Measurements from ENCODE around the gene HAVCR1. TPM values are rescaled to one million over a fixed set of nuclear protein-coding genes. Genes with fewer than 3 reads are reported as not detected.

HAVCR1 gene
- total RNA-seq (2022) (0.42 TPM in 1 of 2 replicates, not detected in the other), Bru-seq, nascent RNA (percentile 9 among the genes with signal in this experiment), BruChase-seq, experiment 1, labeled RNA remaining after a 6-hour chase (percentile 35 among the genes with signal in this experiment), BruChase-seq, experiment 2, labeled RNA remaining after a 2-hour chase (percentile 9 among the genes with signal in this experiment)
- long read RNA-seq, result 0 reads

GRCh38 chr5:157059093-157059539, at the start of gene HAVCR1:
Gene HAVCR1 (minus strand): TSS chr5:157059116. CDS start chr5:157057943, 1,173 bp downstream.
- no peak within 1 kb of the TSS for H3K4me3 Mint-ChIP-seq (ENCODE audit: unreplicated experiment)
- peak within 1 kb of the TSS; percentile 59 for H3K27ac Mint-ChIP-seq (ENCODE audit: low read depth, unreplicated experiment)
- DNase-seq (ENCODE audit: unreplicated experiment), result no peak
- BruUV-seq (replicated peaks), result no TSS peak
- peaks cover 20% of the 10 kb centered on the region for H3K4me1 Mint-ChIP-seq (ENCODE audit: insufficient read depth, unreplicated experiment)
- POLR2A ChIA-PET, result interaction anchor here (0.6 to 1.5 kb wide), 2 partner anchors 33 to 84 kb away, joined by 3 read pairs; partner anchors contain the start of gene MED7
- H3K36me3 Mint-ChIP-seq (ENCODE audit: insufficient read depth, unreplicated experiment), result no peaks in the 10 kb centered on the region
- CTCF ChIA-PET, result interaction anchor here (0.5 to 0.7 kb wide), 4 partner anchors 82 to 1654 kb away, joined by 3 read pairs; no protein-coding TSS in a partner anchor
- intact Hi-C loops (cut with micrococcal nuclease), result no loop called here
- H3K27me3 Mint-ChIP-seq (ENCODE audit: insufficient read depth, unreplicated experiment), result no peaks in the 10 kb centered on the region
- H3K9me3 Mint-ChIP-seq (ENCODE audit: unreplicated experiment), result no peaks in the 10 kb centered on the region
- no peak for TF ChIP-seq CTCF (IDR thresholded peaks at IDR 0.05; ENCODE audit: unreplicated experiment)

GRCh38 chr5:157107508-157107907, 48.6 kb upstream of the HAVCR1 start:
- Mint-ChIP-seq H3K27ac (ENCODE audit: low read depth, unreplicated experiment) (no peak overlapping the region), H3K4me1 (ENCODE audit: insufficient read depth, unreplicated experiment) (no peaks in the 10 kb centered on the region), H3K4me3 (ENCODE audit: unreplicated experiment) (no peak overlapping the region), H3K9me3 (ENCODE audit: unreplicated experiment) (no peaks in the 10 kb centered on the region), H3K36me3 (ENCODE audit: insufficient read depth, unreplicated experiment) (no peaks in the 10 kb centered on the region), H3K27me3 (ENCODE audit: insufficient read depth, unreplicated experiment) (no peaks in the 10 kb centered on the region)
- CTCF ChIA-PET, result interaction anchor here (0.6 kb wide), 1 partner anchor 697 kb away, joined by 3 read pairs; no protein-coding TSS in a partner anchor
- no TSS peak for BruUV-seq (replicated peaks)
- intact Hi-C loops (cut with micrococcal nuclease), result no loop called here
- TF ChIP-seq CTCF (IDR thresholded peaks at IDR 0.05; ENCODE audit: unreplicated experiment), result no peak
- no peak for DNase-seq (ENCODE audit: unreplicated experiment)
- POLR2A ChIA-PET, result no interaction called here

GRCh38 chr5:157106630-157107461, 47.9 kb upstream of the HAVCR1 start:
- TF ChIP-seq CTCF (IDR thresholded peaks at IDR 0.05; ENCODE audit: unreplicated experiment), result no peak
- no peak for DNase-seq (ENCODE audit: unreplicated experiment)
- ChIA-PET CTCF (interaction anchor here (0.6 to 0.8 kb wide), 2 partner anchors 697 to 1408 kb away, joined by 3 read pairs; no protein-coding TSS in a partner anchor), POLR2A (no interaction called here)
- Mint-ChIP-seq H3K27ac (ENCODE audit: low read depth, unreplicated experiment) (no peak overlapping the region), H3K4me3 (ENCODE audit: unreplicated experiment) (no peak overlapping the region), H3K9me3 (ENCODE audit: unreplicated experiment) (no peaks in the 10 kb centered on the region), H3K27me3 (ENCODE audit: insufficient read depth, unreplicated experiment) (no peaks in the 10 kb centered on the region), H3K36me3 (ENCODE audit: insufficient read depth, unreplicated experiment) (no peaks in the 10 kb centered on the region), H3K4me1 (ENCODE audit: insufficient read depth, unreplicated experiment) (no peaks in the 10 kb centered on the region)
- intact Hi-C loops (cut with micrococcal nuclease), result no loop called here
- BruUV-seq (replicated peaks), result no TSS peak

DNA sequence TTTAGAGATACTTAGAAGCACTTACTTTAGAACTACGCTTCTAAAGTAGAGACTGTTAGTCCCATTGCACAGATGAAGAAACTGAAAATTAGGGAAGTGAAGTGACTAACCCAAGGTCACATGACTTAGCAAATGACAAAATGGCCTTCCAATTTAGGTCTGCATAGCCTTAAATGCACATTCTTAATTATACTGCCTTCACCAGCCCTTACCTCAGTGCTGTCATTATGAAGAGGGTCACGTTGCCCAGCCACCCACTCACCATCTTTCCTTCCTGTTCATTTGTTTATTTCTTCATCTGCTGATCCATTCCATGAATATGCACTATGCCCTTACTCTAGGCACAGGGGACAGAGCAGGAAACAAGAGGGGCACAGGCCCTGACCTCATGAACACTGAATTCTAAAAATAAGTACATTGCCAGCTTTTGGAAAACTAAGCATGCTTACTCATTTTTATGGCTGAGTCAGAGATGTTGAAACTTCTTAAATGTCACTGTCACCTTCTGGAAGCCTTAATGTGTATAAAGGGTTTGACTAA, 41.3 kb upstream of the HAVCR1 start:
- ChIA-PET POLR2A (interaction anchor here (0.7 to 1.6 kb wide), 2 partner anchors 32 to 43 kb away, joined by 3 to 4 read pairs; partner anchors contain the start of gene MED7), CTCF (interaction anchor here (0.6 to 0.9 kb wide), 2 partner anchors 74 to 1281 kb away, joined by 3 read pairs; no protein-coding TSS in a partner anchor)
- intact Hi-C loops (cut with micrococcal nuclease), result no loop called here
- no TSS peak for BruUV-seq (replicated peaks)
- TF ChIP-seq CTCF (IDR thresholded peaks at IDR 0.05; ENCODE audit: unreplicated experiment), result no peak
- Mint-ChIP-seq H3K27me3 (ENCODE audit: insufficient read depth, unreplicated experiment) (no peaks in the 10 kb centered on the region), H3K4me1 (ENCODE audit: insufficient read depth, unreplicated experiment) (peaks cover 5% of the 10 kb centered on the region), H3K36me3 (ENCODE audit: insufficient read depth, unreplicated experiment) (peaks cover 5% of the 10 kb centered on the region), H3K27ac (ENCODE audit: low read depth, unreplicated experiment) (no peak overlapping the region), H3K9me3 (ENCODE audit: unreplicated experiment) (no peaks in the 10 kb centered on the region), H3K4me3 (ENCODE audit: unreplicated experiment) (no peak overlapping the region)
- DNase-seq (ENCODE audit: unreplicated experiment), result peak; percentile 58
